Muscle of leg (tissue), 11 donors: ENCODE measurements around the gene PUS7. TPM values are rescaled to one million over a fixed set of nuclear protein-coding genes. Genes with fewer than 3 reads are reported as not detected.
"Not testable (repeated sequence)": the region's sequence is repeated elsewhere in the genome, so short reads cannot be mapped to it uniquely, and the experiment has no call there.

Experiments used
- DNase-seq: peaks from one replicate; pipeline ENCODE4 v3.0.0; 2013
- H3K27ac ChIP-seq: one replicate; pipeline ENCODE4 v1.5.1; 2013; ENCODE audit warnings: mild to moderate bottlenecking, low read length, control low read depth
- H3K27me3 ChIP-seq: one replicate; pipeline ENCODE4 v1.6.1; 2013; ENCODE audit warnings: low read length; ENCODE audit not compliant: control insufficient read depth, insufficient read depth
- H3K36me3 ChIP-seq: one replicate; pipeline ENCODE4 v1.6.1; 2013; ENCODE audit warnings: low read length; ENCODE audit not compliant: control insufficient read depth, insufficient read depth
- H3K4me1 ChIP-seq: one replicate; pipeline ENCODE4 v1.6.1; 2013; ENCODE audit warnings: low read length; ENCODE audit not compliant: control insufficient read depth, insufficient read depth
- H3K4me3 ChIP-seq: one replicate; pipeline ENCODE4 v1.5.1; 2013; ENCODE audit warnings: low read length, control low read depth
- H3K9me3 ChIP-seq: replicated peaks from 2 replicates; pipeline ENCODE4 v1.6.1; 2013; ENCODE audit warnings: low read depth, low read length; ENCODE audit not compliant: control insufficient read depth
- WGBS: methylation state at CpG from one replicate; pipeline ENCODE4 v1.1.5; 2013; ENCODE audit warnings: missing lambda C conversion rate; ENCODE audit not compliant: insufficient coverage; 5-methylcytosine and 5-hydroxymethylcytosine counted together
- polyA plus RNA-seq, 8 donors: library from polyadenylated mRNA; unstranded; fragments of 120-200 nt; gene quantifications; one replicate each; pipeline versions ENCODE4 v1.2.1 to v1.2.3, GENCODE V29; 2013; ENCODE audit warnings: inconsistent platforms in 1 of 8, low replicate concordance in 1 of 8; ENCODE audit not compliant: insufficient read length in 8 of 8, insufficient read depth in 1 of 8
- total RNA-seq: library from RNA; stranded (reverse); fragments of 120-200 nt; gene quantifications from one replicate; pipeline ENCODE4 v1.2.4, GENCODE V29; 2013

The PUS7 gene
- total and polyA plus RNA-seq, 9 donors: 8.6 to 16.2 (median 12.1) TPM

GRCh38 chr7:105452085-105452484 lies 70.0 kb downstream of the PUS7 start:
- DNase-seq: peak; percentile 93
- peak overlapping the region; percentile 83 for H3K27ac ChIP-seq
- no peaks in the 10 kb centered on the region for H3K9me3 ChIP-seq
- no peaks in the 10 kb centered on the region for H3K27me3 ChIP-seq
- H3K36me3 ChIP-seq: peaks cover 4% of the 10 kb centered on the region
- H3K4me3 ChIP-seq: no peak overlapping the region
- peaks cover 23% of the 10 kb centered on the region for H3K4me1 ChIP-seq
- no CpG with 5 or more reads among the region's 2 CpGs for WGBS

- H3K36me3 ChIP-seq, H3K27ac ChIP-seq, DNase-seq, H3K9me3 ChIP-seq, H3K27me3 ChIP-seq, H3K4me3 ChIP-seq: not testable (repeated sequence)
- peaks cover 20% of the 10 kb centered on the region for H3K4me1 ChIP-seq
- 100% methylated on average over 1 of the region's 5 CpGs for WGBS
Observed at GRCh38 chr7:105450870-105451269, 71.2 kb downstream of the PUS7 start.

- Histone ChIP-seq H3K4me1 (peaks cover 17% of the 10 kb centered on the region), H3K27ac (no peak overlapping the region), H3K27me3 (no peaks in the 10 kb centered on the region), H3K9me3 (no peaks in the 10 kb centered on the region), H3K36me3 (no peaks in the 10 kb centered on the region), H3K4me3 (no peak overlapping the region)
- WGBS: 40% methylated on average over 1 of the region's 8 CpGs
- DNase-seq: no peak
Observed at GRCh38 chr7:105450177-105450861, 71.8 kb downstream of the PUS7 start.

- Histone ChIP-seq H3K4me3 (no peak overlapping the region), H3K36me3 (no peaks in the 10 kb centered on the region), H3K9me3 (no peaks in the 10 kb centered on the region), H3K4me1 (peaks cover 10% of the 10 kb centered on the region), H3K27ac (no peak overlapping the region), H3K27me3 (no peaks in the 10 kb centered on the region)
- DNase-seq: no peak
- 91% methylated on average over 5 of the region's 8 CpGs for WGBS
Observed at GRCh38 chr7:105448181-105448580, 73.9 kb downstream of the PUS7 start.

- H3K9me3 ChIP-seq: no peaks in the 10 kb centered on the region
- H3K27ac ChIP-seq: no peak overlapping the region
- WGBS: 100% methylated on average over 1 of the region's 4 CpGs
- H3K27me3 ChIP-seq: no peaks in the 10 kb centered on the region
- no peaks in the 10 kb centered on the region for H3K36me3 ChIP-seq
- DNase-seq: no peak
- no peak overlapping the region for H3K4me3 ChIP-seq
- no peaks in the 10 kb centered on the region for H3K4me1 ChIP-seq
Observed at GRCh38 chr7:105444342-105444987, 77.6 kb downstream of the PUS7 start.

GRCh38 chr7:105442214-105442613 lies 79.9 kb downstream of the PUS7 start:
- not testable (repeated sequence) for H3K27me3 ChIP-seq, H3K4me1 ChIP-seq, H3K9me3 ChIP-seq, H3K36me3 ChIP-seq, H3K27ac ChIP-seq, H3K4me3 ChIP-seq, DNase-seq
- 91% methylated on average over 6 of the region's 9 CpGs for WGBS

- H3K27ac ChIP-seq: no peak overlapping the region
- H3K27me3 ChIP-seq: no peaks in the 10 kb centered on the region
- WGBS: 92% methylated on average over 5 of the region's 9 CpGs
- H3K9me3 ChIP-seq: no peaks in the 10 kb centered on the region
- H3K4me3 ChIP-seq: no peak overlapping the region
- no peak for DNase-seq
- H3K36me3 ChIP-seq: no peaks in the 10 kb centered on the region
- no peaks in the 10 kb centered on the region for H3K4me1 ChIP-seq
Observed at GRCh38 chr7:105439174-105439893, 82.7 kb downstream of the PUS7 start.

GRCh38 chr7:105438847-105439173 lies 83.3 kb downstream of the PUS7 start:
- Histone ChIP-seq H3K27ac (no peak overlapping the region), H3K9me3 (no peaks in the 10 kb centered on the region), H3K27me3 (no peaks in the 10 kb centered on the region), H3K4me1 (no peaks in the 10 kb centered on the region), H3K36me3 (no peaks in the 10 kb centered on the region), H3K4me3 (no peak overlapping the region)
- DNase-seq: no peak
- no CpG with 5 or more reads among the region's 5 CpGs for WGBS

- H3K27me3 ChIP-seq: no peaks in the 10 kb centered on the region
- no peaks in the 10 kb centered on the region for H3K36me3 ChIP-seq
- no peaks in the 10 kb centered on the region for H3K9me3 ChIP-seq
- no peak overlapping the region for H3K4me3 ChIP-seq
- WGBS: no CpG with 5 or more reads among the region's 1 CpG
- no peak for DNase-seq
- no peak overlapping the region for H3K27ac ChIP-seq
- no peaks in the 10 kb centered on the region for H3K4me1 ChIP-seq
Observed at GRCh38 chr7:105438254-105438653, 83.8 kb downstream of the PUS7 start.

- H3K27ac ChIP-seq, H3K4me1 ChIP-seq, DNase-seq, H3K9me3 ChIP-seq, H3K4me3 ChIP-seq, H3K36me3 ChIP-seq, H3K27me3 ChIP-seq: not testable (repeated sequence)
- WGBS: 79% methylated on average over 6 of the region's 6 CpGs
Observed at GRCh38 chr7:105437356-105437755, 84.7 kb downstream of the PUS7 start.
